GM19035 (cell line): ENCODE data around the gene EID3.

Experiments
- ATAC-seq: cut with Tn5 transposase; IDR thresholded peaks from one replicate; pipeline ENCODE4 v1.9.1; 2021; ENCODE audit not compliant: unreplicated experiment

The EID3 gene

DNA sequence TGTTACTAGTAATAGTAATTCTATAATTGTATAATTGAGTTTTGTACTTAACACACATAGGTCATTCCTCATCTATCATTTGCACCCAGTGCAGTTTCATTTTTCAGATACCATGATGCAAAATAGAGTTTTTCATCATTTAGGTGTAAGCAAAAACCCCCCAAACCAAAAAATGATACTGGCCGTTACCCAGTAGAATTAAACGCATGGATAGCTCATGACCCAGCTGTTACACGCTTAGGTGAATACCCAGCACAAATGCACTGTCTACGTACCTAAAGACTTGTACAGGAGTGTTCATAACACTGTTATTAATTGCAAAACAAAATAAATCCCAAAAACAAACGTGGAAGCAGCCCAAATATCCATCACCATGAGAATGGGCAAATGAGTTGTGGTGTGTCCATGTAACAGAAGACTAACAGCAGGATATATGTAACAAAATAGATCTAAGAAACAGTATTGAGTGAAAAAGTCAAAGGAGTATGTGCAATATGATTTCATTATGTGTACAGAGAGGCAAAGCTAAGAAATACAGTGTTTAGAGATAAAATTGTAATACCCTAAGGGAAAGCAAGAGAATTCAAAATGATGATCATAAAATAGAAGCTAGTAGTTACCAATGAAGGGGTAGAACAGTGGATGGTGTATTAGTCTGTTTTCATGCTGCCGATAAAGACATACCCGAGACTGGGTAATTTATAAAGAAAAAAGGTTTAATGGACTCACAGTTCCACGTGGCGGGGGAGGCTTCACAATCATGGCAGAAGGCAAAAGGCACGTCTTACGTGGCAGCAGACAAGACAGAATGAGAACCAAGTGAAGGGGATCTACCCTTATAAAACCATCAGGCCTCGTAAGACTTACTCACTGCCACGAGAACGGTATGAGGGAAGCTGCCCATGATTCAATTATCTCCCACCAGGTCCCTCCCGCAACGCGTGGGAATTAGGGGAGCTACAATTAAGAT is 49.8 kb downstream of the EID3 start:
- ATAC-seq, result no peak

DNA sequence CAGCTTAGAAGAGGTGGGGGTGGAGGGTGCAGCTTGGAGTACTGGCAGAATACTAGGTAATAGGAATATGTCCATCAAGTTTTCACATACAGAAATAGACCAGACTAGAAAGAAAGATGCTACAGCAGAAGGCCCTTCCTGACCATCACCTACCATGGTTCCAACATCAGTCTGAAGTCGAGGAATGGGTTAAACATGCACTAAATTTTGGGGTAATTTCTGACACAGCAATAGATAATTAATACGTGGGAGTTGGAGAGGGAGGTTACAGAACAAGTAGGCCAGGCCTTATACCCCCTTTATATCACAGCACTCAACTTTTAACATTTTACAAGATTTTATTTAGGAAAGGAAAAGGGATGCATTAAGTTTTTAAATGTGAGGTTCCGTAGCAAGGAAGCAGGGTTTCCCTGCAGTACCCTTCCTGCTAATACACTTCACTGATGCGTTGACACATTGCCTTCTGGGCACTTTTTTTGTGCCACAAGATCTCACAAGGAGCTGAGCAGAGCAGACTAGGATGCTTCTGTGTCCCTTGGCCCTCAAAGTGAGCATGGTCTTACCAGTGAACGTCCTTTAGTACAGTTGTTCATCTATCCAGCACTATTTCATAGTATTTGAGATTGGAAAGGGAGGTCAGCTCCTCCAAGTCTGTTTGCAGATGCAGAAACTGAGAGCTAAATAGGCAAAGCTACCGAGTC is 50.8 kb downstream of the EID3 start:
- no peak for ATAC-seq
